Neural progenitor cell (in vitro differentiated cells): ENCODE measurements around the gene FYB2. TPM values are rescaled to one million over a fixed set of nuclear protein-coding genes. Genes with fewer than 3 reads are reported as not detected.

Source experiments
- DNase-seq: peaks from one replicate; pipeline ENCODE4 v3.0.0-alpha.2; 2016; ENCODE audit warnings: low spot score
- H2AFZ ChIP-seq: fragments of 200-600 bp; sonication (generic); replicated peaks from 2 replicates; pipeline ENCODE4 v1.6.1; 2016; ENCODE audit warnings: antibody characterized with exemption
- H3F3A ChIP-seq: fragments of 200-600 bp; sonication (generic); 2 replicates; pipeline ENCODE4 v1.6.1; 2016; ENCODE audit warnings: antibody characterized with exemption, low read depth
- H3K27ac ChIP-seq: fragments of 200-600 bp; sonication (generic); 2 replicates; pipeline ENCODE4 v1.5.1; 2016; ENCODE audit warnings: mild to moderate bottlenecking
- H3K27me3 ChIP-seq: fragments of 200-600 bp; sonication (generic); 2 replicates; pipeline ENCODE4 v1.6.1; 2016; ENCODE audit warnings: mild to moderate bottlenecking, moderate library complexity
- H3K36me3 ChIP-seq: fragments of 200-600 bp; sonication (generic); 2 replicates; pipeline ENCODE4 v1.5.1; 2016
- H3K4me1 ChIP-seq: fragments of 200-600 bp; sonication (generic); 2 replicates; pipeline ENCODE4 v1.6.1; 2016; ENCODE audit warnings: mixed run types
- H3K4me2 ChIP-seq: fragments of 200-600 bp; sonication (generic); 2 replicates; pipeline ENCODE4 v1.6.1; 2016
- H3K4me3 ChIP-seq: fragments of 200-600 bp; sonication (generic); 2 replicates; pipeline ENCODE4 v1.5.1; 2016
- H3K79me2 ChIP-seq: fragments of 200-600 bp; sonication (generic); 2 replicates; pipeline ENCODE4 v1.6.1; 2016; ENCODE audit warnings: low read depth
- H3K9ac ChIP-seq: fragments of 200-600 bp; sonication (generic); 2 replicates; pipeline ENCODE4 v1.6.1; 2016
- H3K9me3 ChIP-seq: fragments of 200-600 bp; sonication (generic); 2 replicates; pipeline ENCODE4 v1.5.1; 2016; ENCODE audit warnings: low read depth
- H4K20me1 ChIP-seq: fragments of 200-600 bp; sonication (generic); 2 replicates; pipeline ENCODE4 v1.6.1; 2016; ENCODE audit warnings: low read depth
- H3K27ac Mint-ChIP-seq: 3 replicates; pipeline ENCODE4 v1.8.0; 2021; ENCODE audit warnings: mixed read lengths
- H3K27me3 Mint-ChIP-seq: 2 replicates; pipeline ENCODE4 v1.8.0; 2022; ENCODE audit warnings: low read depth, mild to moderate bottlenecking, inconsistent platforms, moderate library complexity, mixed read lengths; ENCODE audit not compliant: insufficient read depth
- H3K36me3 Mint-ChIP-seq: 3 replicates; pipeline ENCODE4 v1.8.0; 2021; ENCODE audit warnings: mixed read lengths
- H3K4me1 Mint-ChIP-seq: 3 replicates; pipeline ENCODE4 v1.8.0; 2021; ENCODE audit warnings: mixed read lengths
- H3K4me3 Mint-ChIP-seq: 3 replicates; pipeline ENCODE4 v1.8.0; 2021; ENCODE audit warnings: mild to moderate bottlenecking, moderate library complexity, mixed read lengths
- H3K9me3 Mint-ChIP-seq: 3 replicates; pipeline ENCODE4 v1.8.0; 2020; ENCODE audit warnings: mixed read lengths
- EZH2 ChIP-seq: fragments of 200-600 bp; sonication (generic); IDR thresholded peaks from 2 replicates; pipeline ENCODE4 v1.6.1; 2017; ENCODE audit warnings: antibody characterized with exemption, mild to moderate bottlenecking, moderate library complexity
- EZH2phosphoT487 ChIP-seq: fragments of 200-600 bp; sonication (generic); IDR thresholded peaks from 2 replicates; pipeline ENCODE4 v1.6.1; 2017; ENCODE audit warnings: antibody characterized with exemption
- total RNA-seq: library from RNA; depleted of rRNA; stranded (reverse); fragments of >200 nt; gene quantifications from 2 replicates; pipeline ENCODE4 v1.2.3, GENCODE V29; 2015; ENCODE audit warnings: low replicate concordance
- TF ChIP-seq, protein P1 (sequence below): fragments of 200-600 bp; sonication (generic); IDR thresholded peaks from 2 replicates; pipeline ENCODE4 v1.5.1; 2017; ENCODE audit warnings: antibody characterized with exemption, mild to moderate bottlenecking

FYB2 gene
- total RNA-seq, 1 donor from 2014 or later = 8.9 TPM

DNA sequence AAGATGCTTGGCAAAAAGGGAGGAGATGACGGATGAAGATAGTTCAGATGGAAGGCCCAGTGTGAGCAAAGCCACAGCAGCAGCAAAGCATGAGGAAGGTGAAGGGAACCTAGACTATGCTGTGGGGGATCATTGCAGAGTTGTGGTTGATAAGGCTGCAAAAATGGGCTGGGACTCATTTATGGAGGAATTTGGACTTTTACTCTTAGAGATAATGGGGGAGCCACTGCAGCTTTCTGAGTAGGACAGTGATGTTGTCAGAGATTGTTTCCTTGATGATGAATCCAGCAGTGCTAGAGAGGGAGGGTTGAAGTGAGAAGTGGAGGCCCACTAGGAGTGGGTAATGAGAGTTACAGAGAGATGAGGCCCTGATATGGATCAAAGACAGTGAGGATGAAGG lies 33.3 kb upstream of the FYB2 start:
- Histone ChIP-seq H4K20me1 (no peaks in the 10 kb centered on the region), H3K27ac (no peak overlapping the region), H3K9me3 (no peaks in the 10 kb centered on the region), H3K27me3 (no peaks in the 10 kb centered on the region), H3F3A (no peaks in the 10 kb centered on the region), H3K9ac (no peak overlapping the region), H3K4me3 (no peak overlapping the region), H3K4me1 (peaks cover 16% of the 10 kb centered on the region), H3K36me3 (no peaks in the 10 kb centered on the region), H2AFZ (no peak overlapping the region), H3K79me2 (no peaks in the 10 kb centered on the region), H3K4me2 (no peak overlapping the region)
- no peak for TF ChIP-seq EZH2
- TF ChIP-seq, protein P1, sequence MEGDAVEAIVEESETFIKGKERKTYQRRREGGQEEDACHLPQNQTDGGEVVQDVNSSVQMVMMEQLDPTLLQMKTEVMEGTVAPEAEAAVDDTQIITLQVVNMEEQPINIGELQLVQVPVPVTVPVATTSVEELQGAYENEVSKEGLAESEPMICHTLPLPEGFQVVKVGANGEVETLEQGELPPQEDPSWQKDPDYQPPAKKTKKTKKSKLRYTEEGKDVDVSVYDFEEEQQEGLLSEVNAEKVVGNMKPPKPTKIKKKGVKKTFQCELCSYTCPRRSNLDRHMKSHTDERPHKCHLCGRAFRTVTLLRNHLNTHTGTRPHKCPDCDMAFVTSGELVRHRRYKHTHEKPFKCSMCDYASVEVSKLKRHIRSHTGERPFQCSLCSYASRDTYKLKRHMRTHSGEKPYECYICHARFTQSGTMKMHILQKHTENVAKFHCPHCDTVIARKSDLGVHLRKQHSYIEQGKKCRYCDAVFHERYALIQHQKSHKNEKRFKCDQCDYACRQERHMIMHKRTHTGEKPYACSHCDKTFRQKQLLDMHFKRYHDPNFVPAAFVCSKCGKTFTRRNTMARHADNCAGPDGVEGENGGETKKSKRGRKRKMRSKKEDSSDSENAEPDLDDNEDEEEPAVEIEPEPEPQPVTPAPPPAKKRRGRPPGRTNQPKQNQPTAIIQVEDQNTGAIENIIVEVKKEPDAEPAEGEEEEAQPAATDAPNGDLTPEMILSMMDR = no peak
- no peak for TF ChIP-seq EZH2phosphoT487
- peaks cover 14% of the 10 kb centered on the region for H3K4me1 Mint-ChIP-seq
- no peak overlapping the region for H3K27ac Mint-ChIP-seq
- H3K9me3 Mint-ChIP-seq = no peaks in the 10 kb centered on the region
- DNase-seq = no peak
- peaks cover 7% of the 10 kb centered on the region for H3K27me3 Mint-ChIP-seq
- no peak overlapping the region for H3K4me3 Mint-ChIP-seq
- H3K36me3 Mint-ChIP-seq = no peaks in the 10 kb centered on the region

DNA sequence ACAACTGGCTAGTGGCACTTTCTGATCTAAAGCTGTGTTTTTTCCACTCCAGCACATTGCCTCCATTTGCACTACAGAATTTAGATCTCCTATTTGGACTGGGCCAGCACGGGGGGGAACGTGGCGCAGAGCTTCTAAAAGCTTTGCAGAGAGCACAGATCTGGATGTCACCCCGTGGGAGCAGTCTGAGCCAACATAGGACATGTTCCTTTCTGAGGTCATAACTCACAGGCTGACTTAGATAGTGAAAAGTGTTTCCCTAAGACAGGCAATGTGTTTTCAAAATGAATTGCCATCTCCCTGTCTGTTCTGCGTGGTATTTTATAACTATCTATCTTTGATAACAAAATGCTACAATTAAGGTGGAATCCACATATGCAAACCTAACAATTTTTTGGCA lies 31.7 kb upstream of the FYB2 start:
- H3K27me3 Mint-ChIP-seq = peaks cover 8% of the 10 kb centered on the region
- Histone ChIP-seq H3K79me2 (no peaks in the 10 kb centered on the region), H3K9me3 (no peaks in the 10 kb centered on the region), H3K4me1 (peaks cover 16% of the 10 kb centered on the region), H3K27ac (no peak overlapping the region), H3F3A (no peaks in the 10 kb centered on the region), H3K36me3 (no peaks in the 10 kb centered on the region), H4K20me1 (no peaks in the 10 kb centered on the region), H3K4me2 (no peak overlapping the region), H3K9ac (no peak overlapping the region), H2AFZ (no peak overlapping the region), H3K4me3 (no peak overlapping the region), H3K27me3 (no peaks in the 10 kb centered on the region)
- no peak overlapping the region for H3K4me3 Mint-ChIP-seq
- peaks cover 14% of the 10 kb centered on the region for H3K4me1 Mint-ChIP-seq
- TF ChIP-seq EZH2 (no peak), EZH2phosphoT487 (no peak)
- TF ChIP-seq, protein P1 = no peak
- no peak overlapping the region for H3K27ac Mint-ChIP-seq
- no peaks in the 10 kb centered on the region for H3K36me3 Mint-ChIP-seq
- H3K9me3 Mint-ChIP-seq = no peaks in the 10 kb centered on the region
- DNase-seq = no peak

DNA sequence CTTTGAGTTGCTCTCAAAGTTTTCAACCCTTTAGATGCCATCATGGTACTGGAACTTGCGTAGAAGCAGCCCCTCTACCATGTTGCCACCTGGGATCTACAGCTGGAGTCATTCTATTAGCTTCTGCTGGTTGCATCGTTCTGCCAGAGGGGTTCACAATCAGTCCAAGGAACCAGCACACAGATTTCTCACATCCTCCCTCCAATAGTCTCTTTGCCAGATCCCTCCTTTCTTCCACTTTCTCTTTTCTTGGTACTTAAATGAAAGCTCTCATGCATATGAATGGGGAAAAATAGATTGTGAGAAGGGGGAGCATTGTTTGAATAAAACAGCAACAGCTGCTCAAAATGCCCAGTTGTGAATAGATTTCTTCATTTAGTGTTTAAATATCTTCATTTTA lies 31.2 kb upstream of the FYB2 start:
- Histone ChIP-seq H3K36me3 (no peaks in the 10 kb centered on the region), H3K9ac (no peak overlapping the region), H2AFZ (no peak overlapping the region), H3K79me2 (no peaks in the 10 kb centered on the region), H3F3A (no peaks in the 10 kb centered on the region), H3K4me1 (peaks cover 16% of the 10 kb centered on the region), H3K9me3 (no peaks in the 10 kb centered on the region), H3K27me3 (no peaks in the 10 kb centered on the region), H3K27ac (no peak overlapping the region), H3K4me2 (no peak overlapping the region), H3K4me3 (no peak overlapping the region), H4K20me1 (no peaks in the 10 kb centered on the region)
- Mint-ChIP-seq H3K4me1 (peaks cover 14% of the 10 kb centered on the region), H3K27ac (no peak overlapping the region), H3K27me3 (peaks cover 10% of the 10 kb centered on the region), H3K36me3 (no peaks in the 10 kb centered on the region), H3K9me3 (no peaks in the 10 kb centered on the region), H3K4me3 (no peak overlapping the region)
- TF ChIP-seq, protein P1 = no peak
- TF ChIP-seq EZH2phosphoT487 (no peak), EZH2 (no peak)
- no peak for DNase-seq
